HG03025 (cell line): ENCODE results near the gene MAP7D3.

Experiments used
- ATAC-seq: cut with Tn5 transposase; IDR thresholded peaks from one replicate; pipeline ENCODE4 v1.9.1; 2021; ENCODE audit warnings: mild to moderate bottlenecking, moderate library complexity; ENCODE audit not compliant: unreplicated experiment, low FRiP score

MAP7D3 gene

GRCh38 chrX:136207546-136207945, 43.7 kb downstream of the MAP7D3 start:
- no peak for ATAC-seq

DNA sequence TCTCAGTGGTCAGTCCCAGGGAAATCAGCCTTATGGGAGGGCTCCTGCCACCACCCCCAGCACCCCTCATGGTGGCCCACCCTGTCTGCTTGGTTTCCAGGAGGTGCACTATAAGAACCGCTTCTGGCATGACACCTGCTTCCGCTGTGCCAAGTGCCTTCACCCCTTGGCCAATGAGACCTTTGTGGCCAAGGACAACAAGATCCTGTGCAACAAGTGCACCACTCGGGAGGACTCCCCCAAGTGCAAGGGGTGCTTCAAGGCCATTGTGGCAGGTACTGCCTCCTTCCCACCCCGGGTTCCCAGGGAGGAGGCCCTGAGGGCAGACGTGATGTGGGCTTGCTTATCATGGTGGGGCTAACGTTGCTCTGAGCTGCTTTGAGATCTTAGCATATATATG, 44.3 kb downstream of the MAP7D3 start:
- ATAC-seq = no peak

DNA sequence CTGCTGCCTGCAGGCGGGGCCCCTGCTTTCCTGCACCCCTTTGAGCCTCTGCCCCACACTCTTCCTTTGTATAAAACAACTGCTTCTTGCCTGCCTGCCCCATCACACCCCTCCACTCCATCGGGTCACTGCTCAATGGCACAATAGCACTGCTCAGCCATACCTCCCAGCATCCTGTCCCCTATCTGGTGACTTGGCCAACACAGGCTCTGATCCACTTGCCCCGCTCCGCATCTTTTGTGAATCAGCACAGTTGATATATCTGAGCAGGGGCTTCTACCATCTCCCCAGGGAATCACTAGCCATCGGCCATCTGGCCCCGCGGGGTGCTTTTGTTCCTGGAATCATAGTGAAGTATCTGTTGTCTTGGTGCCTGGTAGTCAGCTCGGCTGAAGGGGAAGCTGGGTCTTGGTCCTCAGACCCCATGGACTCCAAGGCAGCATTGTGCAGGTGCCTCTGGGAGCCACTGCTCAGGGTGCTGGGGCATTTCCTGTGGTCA, 45.3 kb downstream of the MAP7D3 start:
- no peak for ATAC-seq

GRCh38 chrX:136204571-136204970, 46.6 kb downstream of the MAP7D3 start:
- no peak for ATAC-seq

DNA sequence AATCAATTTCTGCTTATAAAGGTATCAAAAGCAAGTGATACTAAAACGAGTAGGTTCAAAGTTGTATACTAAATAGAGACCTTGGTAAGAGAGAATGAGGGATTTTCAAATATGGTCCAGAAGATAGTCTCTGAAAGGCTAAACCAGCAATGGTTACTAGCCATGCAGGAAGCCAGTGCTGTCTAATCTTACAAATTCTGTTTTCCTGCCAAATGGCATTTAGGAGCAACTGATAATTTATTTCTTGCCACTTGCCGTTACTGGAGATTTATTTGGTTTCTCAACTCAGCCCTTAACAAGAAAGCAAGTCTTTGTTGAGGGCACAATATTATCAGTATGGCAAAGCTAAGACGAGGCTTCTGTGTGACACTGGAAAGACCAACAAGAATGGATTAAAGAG, 47.2 kb downstream of the MAP7D3 start:
- no peak for ATAC-seq

- ATAC-seq = no peak
Observed at GRCh38 chrX:136203438-136203837, 47.8 kb downstream of the MAP7D3 start.

- ATAC-seq = no peak
Observed at GRCh38 chrX:136202889-136203288, 48.3 kb downstream of the MAP7D3 start.

- no peak for ATAC-seq
Observed at GRCh38 chrX:136201601-136202000, 49.6 kb downstream of the MAP7D3 start.

GRCh38 chrX:136200466-136200865, 50.7 kb downstream of the MAP7D3 start:
- ATAC-seq = no peak

- ATAC-seq = no peak
Observed at GRCh38 chrX:136199365-136199764, 51.8 kb downstream of the MAP7D3 start.

GRCh38 chrX:136198678-136199243, 52.4 kb downstream of the MAP7D3 start:
- ATAC-seq = no peak

DNA sequence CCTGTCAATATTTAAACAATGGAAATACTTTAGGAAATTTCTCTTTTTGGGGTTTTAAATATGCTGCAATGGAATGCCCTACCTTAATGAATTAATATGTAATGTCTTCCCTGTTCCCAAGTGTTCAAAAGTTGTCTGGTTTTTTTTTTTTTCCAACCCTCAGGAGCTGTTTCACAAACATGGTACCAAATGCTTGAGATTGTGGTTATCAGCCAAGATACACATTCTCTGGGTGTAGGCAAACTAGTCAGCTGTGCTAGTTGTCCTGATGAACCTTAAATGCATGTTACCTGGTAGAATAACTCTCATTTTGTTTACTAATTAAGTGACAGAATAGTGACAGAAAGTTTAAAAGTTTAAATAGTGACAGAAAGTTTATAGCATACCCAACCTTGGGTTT, 53.2 kb downstream of the MAP7D3 start:
- ATAC-seq = no peak

DNA sequence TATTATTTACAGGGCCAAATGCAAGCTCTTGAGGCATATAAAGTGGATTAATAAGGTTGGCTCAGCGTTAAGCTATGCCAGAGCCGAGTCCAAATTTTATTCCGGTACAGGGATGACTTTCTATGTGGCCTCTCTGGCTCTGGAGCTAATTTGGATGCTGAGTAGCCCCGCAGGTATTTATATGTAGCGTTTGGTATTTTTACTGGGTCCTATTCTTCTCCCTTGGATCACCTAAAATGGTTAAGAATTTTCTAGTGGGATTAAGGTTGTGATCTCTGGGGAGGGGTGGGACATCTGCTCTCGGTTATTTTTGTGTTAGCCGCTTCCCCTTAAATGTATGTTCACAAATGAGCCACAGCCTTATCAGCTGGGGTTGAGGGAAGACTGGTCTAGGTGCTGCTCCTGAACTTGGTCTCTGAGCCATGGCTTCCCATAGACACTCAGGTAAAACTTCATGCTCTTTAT, 54.5 kb downstream of the MAP7D3 start:
- no peak for ATAC-seq

DNA sequence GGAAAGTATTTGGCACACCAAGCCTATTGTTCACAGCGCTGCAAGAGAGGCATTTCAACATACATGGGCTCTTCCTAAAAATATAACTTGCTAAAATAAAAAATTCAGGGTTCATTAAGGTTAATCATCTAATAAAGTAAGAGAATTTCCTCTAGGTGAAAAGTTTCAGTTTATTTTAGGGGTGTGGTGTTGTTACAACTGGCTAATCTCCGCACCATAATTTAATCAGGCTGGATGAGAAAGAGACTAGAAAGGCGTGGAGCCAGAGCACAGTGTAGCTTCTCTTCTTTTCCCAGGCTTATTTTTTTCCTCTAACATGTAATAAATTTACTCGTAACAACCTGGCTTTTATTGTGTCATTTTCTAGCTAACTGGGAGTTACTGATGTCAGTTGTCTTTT, 56.0 kb downstream of the MAP7D3 start:
- no peak for ATAC-seq

DNA sequence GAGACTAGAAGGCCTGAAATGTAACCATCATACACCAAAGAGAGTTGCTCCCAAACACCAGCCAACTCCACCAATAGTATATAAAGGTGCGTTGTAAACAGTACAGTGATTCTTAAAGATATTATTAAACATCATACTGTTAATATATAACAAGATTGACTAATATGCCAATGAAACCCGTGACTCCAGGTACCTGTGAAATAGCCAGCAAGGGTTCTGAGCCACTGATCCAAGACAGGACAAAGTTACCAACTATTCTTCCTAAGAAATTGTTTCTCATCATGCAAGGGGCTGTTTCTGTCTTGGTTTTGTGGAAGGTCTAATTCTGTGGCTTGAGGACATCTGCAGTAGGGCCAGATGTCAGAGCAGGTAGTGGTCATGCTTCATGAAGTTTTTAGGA, 56.7 kb downstream of the MAP7D3 start:
- ATAC-seq = no peak

GRCh38 chrX:136193771-136194170, 57.4 kb downstream of the MAP7D3 start:
- ATAC-seq = no peak

DNA sequence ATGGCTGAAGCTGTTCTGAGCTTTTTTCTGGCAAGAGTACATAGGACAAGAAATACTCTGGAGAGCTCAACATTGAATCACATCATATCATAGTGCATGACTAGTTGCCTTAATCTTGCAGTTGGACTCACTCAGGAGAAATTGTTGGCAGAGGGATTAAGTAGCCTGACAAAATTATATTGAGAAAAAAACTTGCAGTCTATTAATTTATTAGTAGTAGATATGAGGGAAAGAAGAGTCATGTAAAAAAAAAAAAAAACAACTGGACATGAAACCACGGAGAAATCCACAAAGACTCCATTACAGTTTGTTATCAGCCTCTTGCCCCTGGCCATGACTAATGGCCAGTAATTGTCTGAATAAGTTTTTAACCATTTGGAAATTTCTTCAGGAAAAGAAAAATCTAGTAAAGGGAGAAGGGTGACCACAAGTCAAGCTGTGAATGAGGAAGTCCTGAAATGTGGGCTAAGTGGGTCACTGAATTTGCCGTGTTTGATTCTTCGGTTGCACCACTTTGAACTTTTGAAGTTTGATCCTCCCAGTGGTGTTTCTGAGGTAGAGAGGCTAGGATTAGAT, 58.3 kb downstream of the MAP7D3 start:
- ATAC-seq = no peak

- ATAC-seq = no peak
Observed at GRCh38 chrX:136192135-136192534, 59.1 kb downstream of the MAP7D3 start.

DNA sequence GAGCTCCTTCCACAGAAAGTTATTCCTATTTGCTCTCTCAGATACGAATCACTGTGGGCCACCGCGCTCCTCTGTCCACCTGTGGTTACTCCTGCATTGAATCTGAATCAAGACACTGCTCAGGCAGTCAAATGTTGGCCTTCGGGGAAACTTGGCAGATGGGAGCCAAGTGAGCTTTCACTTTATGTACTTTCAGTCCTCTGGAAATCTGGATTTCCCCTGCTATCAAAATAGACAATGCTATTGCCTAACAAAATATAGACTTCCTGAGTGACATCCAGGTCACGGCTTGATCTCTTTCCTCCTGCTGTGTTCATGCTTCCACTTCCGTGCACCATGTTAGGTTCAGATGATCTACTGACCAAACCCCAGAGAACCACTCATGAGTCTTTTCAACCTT, 60.0 kb downstream of the MAP7D3 start:
- ATAC-seq = no peak

DNA sequence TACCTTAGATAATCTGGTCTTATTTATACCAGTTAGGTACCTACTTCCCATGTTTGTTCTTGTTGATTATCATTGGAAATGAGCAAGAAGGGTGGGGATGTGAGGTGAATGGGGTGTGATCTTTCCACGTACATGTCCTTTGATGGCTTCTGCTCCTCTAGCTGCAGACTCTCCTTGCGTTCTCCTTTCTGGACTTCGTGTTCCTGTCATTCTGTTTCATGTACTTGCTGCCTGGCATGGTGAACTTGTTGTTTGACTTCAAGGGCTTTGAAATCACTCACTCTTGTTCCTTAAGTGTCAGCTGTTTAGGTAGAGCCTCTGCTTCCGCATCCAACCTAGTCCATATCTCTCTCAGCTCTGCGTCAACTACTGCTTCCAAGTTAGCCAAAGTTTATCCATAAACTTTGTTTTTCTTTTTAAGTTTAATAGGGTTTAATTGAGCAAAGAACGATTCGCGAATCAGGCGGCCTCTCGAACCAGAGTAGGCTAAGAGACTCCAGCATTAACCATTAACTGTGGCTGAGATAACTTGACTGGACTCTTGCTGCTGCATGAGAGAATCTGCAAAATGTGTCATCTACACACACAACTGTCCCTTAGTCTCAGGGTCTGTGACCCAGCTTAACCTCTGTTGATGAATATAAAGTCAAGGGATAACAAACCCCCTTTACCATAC, 61.0 kb downstream of the MAP7D3 start:
- ATAC-seq = no peak

DNA sequence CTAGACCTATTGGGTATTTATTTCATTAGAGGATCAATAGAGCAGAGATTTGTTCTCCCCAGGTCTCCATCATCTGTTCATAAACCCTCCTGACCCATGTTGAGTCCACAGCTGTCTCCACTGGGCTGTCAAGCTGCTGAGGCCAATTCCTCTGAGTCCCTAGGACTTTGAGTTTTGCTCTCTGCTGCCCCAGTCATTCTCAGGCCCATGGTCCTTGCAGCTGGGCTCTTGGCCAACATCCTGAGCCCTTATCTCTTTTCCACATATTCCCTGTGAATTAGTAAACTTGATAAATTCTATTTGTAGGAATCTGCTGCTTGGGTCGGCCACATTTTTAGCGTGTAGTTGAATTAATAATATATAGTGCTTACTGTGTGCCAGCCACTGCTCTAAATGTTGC, 62.0 kb downstream of the MAP7D3 start:
- ATAC-seq = no peak

- no peak for ATAC-seq
Observed at GRCh38 chrX:136186023-136186413, 65.2 kb downstream of the MAP7D3 start.
